HepG2 (cell line): Measurements from ENCODE around the gene HIGD1C. TPM values are rescaled to one million over a fixed set of nuclear protein-coding genes. Genes with fewer than 3 reads are reported as not detected.

Experiments
- ASH2L ChIP-seq: fragments of 300-600, 200-600 bp; sonication (generic); IDR thresholded peaks from 2 replicates; pipeline ENCODE4 v1.7.0; 2017; ENCODE audit warnings: low read depth, mild to moderate bottlenecking, moderate library complexity, mixed read lengths, low read length; ENCODE audit not compliant: insufficient read length
- ATF1 ChIP-seq: IDR thresholded peaks from 2 replicates; pipeline ENCODE4 v1.6.1; 2016; ENCODE audit warnings: mild to moderate bottlenecking, control low read depth
- FOXK2 ChIP-seq: fragments of 450-650 bp; IDR thresholded peaks from 2 replicates; pipeline ENCODE4 v1.6.1; 2016
- HOXA5 ChIP-seq: sonication (generic); formaldehyde crosslinking; IDR thresholded peaks from 2 replicates; pipeline ENCODE4 v1.4.0; 2020; ENCODE audit warnings: missing genetic modification reagents
- KDM3A ChIP-seq: IDR thresholded peaks from 2 replicates; pipeline ENCODE4 v1.6.1; 2018; ENCODE audit warnings: low read depth, missing compliant biosample characterization
- MZF1 ChIP-seq: sonication (generic); formaldehyde crosslinking; IDR thresholded peaks from 2 replicates; pipeline ENCODE4 v1.8.1; 2023; ENCODE audit warnings: mild to moderate bottlenecking, missing genetic modification reagents, borderline replicate concordance
- NCOR1 ChIP-seq: fragments of 200-600 bp; sonication (generic); IDR thresholded peaks from 2 replicates; pipeline ENCODE4 v1.7.0; 2017; ENCODE audit warnings: antibody characterized with exemption, low read length, borderline replicate concordance
- NPAS2 ChIP-seq: sonication (generic); formaldehyde crosslinking; IDR thresholded peaks from 2 replicates; pipeline ENCODE4 v1.8.0; 2022; ENCODE audit warnings: mild to moderate bottlenecking, missing genetic modification reagents, borderline replicate concordance
- PHF21A ChIP-seq: sonication (generic); formaldehyde crosslinking; IDR thresholded peaks from 2 replicates; pipeline ENCODE4 v1.5.0; 2020; ENCODE audit warnings: mild to moderate bottlenecking, missing genetic modification reagents
- RBFOX2 ChIP-seq: fragments of 200-400 bp; formaldehyde crosslinking; IDR thresholded peaks from 2 replicates; pipeline ENCODE4 v1.6.1; 2017; ENCODE audit warnings: low read depth, mild to moderate bottlenecking, low read length
- RFXAP ChIP-seq: sonication (generic); formaldehyde crosslinking; IDR thresholded peaks from 2 replicates; pipeline ENCODE4 v1.4.0; 2020; ENCODE audit warnings: missing genetic modification reagents, borderline replicate concordance
- RXRA ChIP-seq: sonication (generic); formaldehyde crosslinking; IDR thresholded peaks from 2 replicates; pipeline ENCODE4 v1.5.1; 2020; ENCODE audit warnings: missing genetic modification reagents
- TGIF2 ChIP-seq: IDR thresholded peaks from 2 replicates; pipeline ENCODE4 v1.6.1; 2016; ENCODE audit warnings: control low read depth, missing compliant biosample characterization
- YEATS4 ChIP-seq: sonication (generic); formaldehyde crosslinking; IDR thresholded peaks from 2 replicates; pipeline ENCODE4 v1.4.0; 2020; ENCODE audit warnings: missing genetic modification reagents, borderline replicate concordance
- ZBTB1 ChIP-seq: sonication (generic); formaldehyde crosslinking; IDR thresholded peaks from 2 replicates; pipeline ENCODE4 v1.4.0; 2020; ENCODE audit warnings: missing genetic modification reagents, borderline replicate concordance
- ZBTB7A ChIP-seq: sonication (generic); formaldehyde crosslinking; IDR thresholded peaks from 2 replicates; pipeline ENCODE4 v1.8.0; 2022; ENCODE audit warnings: mild to moderate bottlenecking, missing genetic modification reagents
- ZFP1 ChIP-seq: IDR thresholded peaks from 2 replicates; pipeline ENCODE4 v1.6.1; 2016
- ZGPAT ChIP-seq: IDR thresholded peaks from 2 replicates; pipeline ENCODE4 v1.6.1; 2016; ENCODE audit warnings: mild to moderate bottlenecking
- ZNF17 ChIP-seq: sonication (generic); formaldehyde crosslinking; IDR thresholded peaks from 2 replicates; pipeline ENCODE4 v1.5.0; 2020; ENCODE audit warnings: mild to moderate bottlenecking, missing genetic modification reagents
- ZNF563 ChIP-seq: sonication (generic); formaldehyde crosslinking; IDR thresholded peaks from 2 replicates; pipeline ENCODE4 v1.8.0; 2022; ENCODE audit warnings: mild to moderate bottlenecking, moderate library complexity, missing genetic modification reagents
- ZNF574 ChIP-seq: sonication (generic); formaldehyde crosslinking; IDR thresholded peaks from 2 replicates; pipeline ENCODE4 v1.4.0; 2020; ENCODE audit warnings: missing genetic modification reagents
- ZNF7 ChIP-seq: IDR thresholded peaks from 2 replicates; pipeline ENCODE4 v1.6.1; 2016; ENCODE audit warnings: missing biosample characterization, missing genetic modification reagents
- ZNF740 ChIP-seq: sonication (generic); formaldehyde crosslinking; IDR thresholded peaks from 2 replicates; pipeline ENCODE4 v1.4.0; 2020; ENCODE audit warnings: missing genetic modification reagents
- polyA plus RNA-seq, 8 experiments: library from polyadenylated mRNA; depleted of rRNA in 3 of 8; stranded (reverse) in 7 of 8; unstranded in 1 of 8; fragments of >200 nt; fragmentation: Illumina TruSeq in 4 of 8; extraction: Trizol in 4 of 8; gene quantifications; 2 replicates each; pipeline versions ENCODE4 v1.2.1 to v1.2.3, GENCODE V29; 2011 to 2016; ENCODE audit warnings: low read depth in 4 of 8, missing spikeins in 1 of 8, mixed read lengths in 1 of 8; ENCODE audit not compliant: insufficient read depth in 1 of 8
- total RNA-seq, 5 experiments: library from RNA; depleted of rRNA; stranded (reverse); fragments of >200 nt; fragmentation: Illumina TruSeq; extraction: Trizol; gene quantifications; 2 replicates each; pipeline ENCODE4 v1.2.3, GENCODE V29; 2016; ENCODE audit warnings: low read depth in 1 of 5
- TF ChIP-seq, protein P1 (sequence below): sonication (generic); formaldehyde crosslinking; IDR thresholded peaks from 2 replicates; pipeline ENCODE4 v1.4.0; 2020; ENCODE audit warnings: mild to moderate bottlenecking, missing genetic modification reagents
- TF ChIP-seq, protein P2 (sequence below): sonication (generic); formaldehyde crosslinking; conservative IDR thresholded peaks from 2 replicates; pipeline ENCODE4 v1.8.0; 2022; ENCODE audit warnings: low read depth, missing genetic modification reagents

The HIGD1C gene
- total and polyA plus RNA-seq, 2 of the 13 experiments (the other 11 are each of a cell fraction or from before 2014, with no cell fraction given) = not detected

- TF ChIP-seq RBFOX2 (0 out of 2 replicates have a peak, but pooled peaks have one; percentile 22), ZBTB7A (CRISPR knock-in tag) (no peak), HOXA5 (no peak), TGIF2 (CRISPR knock-in tag) (no peak), ZNF563 (CRISPR knock-in tag) (no peak), ZFP1 (CRISPR knock-in tag) (0 out of 2 replicates have a peak, but pooled peaks have one; percentile 22), ZNF740 (no peak), ZNF7 (CRISPR knock-in tag) (no peak), ZNF17 (no peak), RFXAP (CRISPR knock-in tag) (no peak), NPAS2 (CRISPR knock-in tag) (no peak), ATF1 (CRISPR knock-in tag) (no peak), KDM3A (CRISPR knock-in tag) (no peak), ZBTB1 (CRISPR knock-in tag) (no peak), ASH2L (peak; percentile 50), FOXK2 (no peak), NCOR1 (no peak; the same call in 1 of the 2 replicates), ZNF574 (CRISPR knock-in tag) (no peak), ZGPAT (0 out of 2 replicates have a peak, but pooled peaks have one; percentile 34), MZF1 (CRISPR knock-in tag) (no peak), RXRA (CRISPR knock-in tag) (no peak), PHF21A (CRISPR knock-in tag) (no peak), YEATS4 (CRISPR knock-in tag) (no peak)
- TF ChIP-seq, protein P1, sequence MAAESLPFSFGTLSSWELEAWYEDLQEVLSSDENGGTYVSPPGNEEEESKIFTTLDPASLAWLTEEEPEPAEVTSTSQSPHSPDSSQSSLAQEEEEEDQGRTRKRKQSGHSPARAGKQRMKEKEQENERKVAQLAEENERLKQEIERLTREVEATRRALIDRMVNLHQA = no peak
- TF ChIP-seq, protein P2, sequence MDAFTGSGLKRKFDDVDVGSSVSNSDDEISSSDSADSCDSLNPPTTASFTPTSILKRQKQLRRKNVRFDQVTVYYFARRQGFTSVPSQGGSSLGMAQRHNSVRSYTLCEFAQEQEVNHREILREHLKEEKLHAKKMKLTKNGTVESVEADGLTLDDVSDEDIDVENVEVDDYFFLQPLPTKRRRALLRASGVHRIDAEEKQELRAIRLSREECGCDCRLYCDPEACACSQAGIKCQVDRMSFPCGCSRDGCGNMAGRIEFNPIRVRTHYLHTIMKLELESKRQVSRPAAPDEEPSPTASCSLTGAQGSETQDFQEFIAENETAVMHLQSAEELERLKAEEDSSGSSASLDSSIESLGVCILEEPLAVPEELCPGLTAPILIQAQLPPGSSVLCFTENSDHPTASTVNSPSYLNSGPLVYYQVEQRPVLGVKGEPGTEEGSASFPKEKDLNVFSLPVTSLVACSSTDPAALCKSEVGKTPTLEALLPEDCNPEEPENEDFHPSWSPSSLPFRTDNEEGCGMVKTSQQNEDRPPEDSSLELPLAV = no peak
Measured at GRCh38 chr12:50924439-50925341, 27.7 kb upstream of the HIGD1C start (continued).
